ENCODE measurements around the gene F2R. TPM values are rescaled to one million over a fixed set of nuclear protein-coding genes. Genes with fewer than 3 reads are reported as not detected.

The F2R gene
- total RNA-seq, 1 experiment from 2014 or later, result 6.3 TPM

GRCh38 chr5:76723266-76723665 lies 7.3 kb downstream of the F2R start:
- TF ChIP-seq CTCF (IDR thresholded peaks at IDR 0.05; ENCODE audit: insufficient read depth in 1 of 2, low read depth in 1 of 2, low read length in 1 of 2, severe bottlenecking in 1 of 2, unreplicated experiment in 1 of 2), result no peak
- H3K4me1 ChIP-seq, result no peaks in the 10 kb centered on the region
- H3K4me3 ChIP-seq (ENCODE audit: low read depth, low read length), result no peak overlapping the region
- CTCF ChIA-PET, result no interaction called here
- Mint-ChIP-seq H3K27me3 (ENCODE audit: insufficient read depth, unreplicated experiment) (no peaks in the 10 kb centered on the region), H3K36me3 (ENCODE audit: insufficient read depth, unreplicated experiment) (no peaks in the 10 kb centered on the region), H3K27ac (ENCODE audit: unreplicated experiment) (no peak overlapping the region), H3K9me3 (ENCODE audit: unreplicated experiment) (peaks cover 5% of the 10 kb centered on the region), H3K4me3 (ENCODE audit: unreplicated experiment) (no peak overlapping the region), H3K4me1 (ENCODE audit: low read depth, unreplicated experiment) (peaks cover 8% of the 10 kb centered on the region)
- H3K27me3 ChIP-seq (replicated peaks; ENCODE audit: control insufficient read depth, insufficient read depth, low read length), result no peaks in the 10 kb centered on the region
- no peak for DNase-seq
- BruUV-seq (replicated peaks), result no TSS peak
- intact Hi-C loops (cut with micrococcal nuclease; ENCODE audit: unreplicated experiment), result no loop called here
- H3K36me3 ChIP-seq (ENCODE audit: control insufficient read depth, insufficient read depth, low read length), result no peaks in the 10 kb centered on the region
- POLR2A ChIA-PET, result no interaction called here
- peaks cover 4% of the 10 kb centered on the region; the same call in 1 of the 2 replicates for H3K9me3 ChIP-seq

- Mint-ChIP-seq H3K9me3 (ENCODE audit: unreplicated experiment) (peaks cover 12% of the 10 kb centered on the region), H3K36me3 (ENCODE audit: insufficient read depth, unreplicated experiment) (no peaks in the 10 kb centered on the region)
- CTCF ChIA-PET, result no interaction called here
Observed at GRCh38 chr5:76723906-76724305, 8.0 kb downstream of the F2R start.

GRCh38 chr5:76724871-76725270 lies 8.9 kb downstream of the F2R start:
- intact Hi-C loops (cut with micrococcal nuclease; ENCODE audit: unreplicated experiment), result no loop called here
- no peak for TF ChIP-seq CTCF (IDR thresholded peaks at IDR 0.05; ENCODE audit: insufficient read depth in 1 of 2, low read depth in 1 of 2, low read length in 1 of 2, severe bottlenecking in 1 of 2, unreplicated experiment in 1 of 2)
- CTCF ChIA-PET, result no interaction called here

More at GRCh38 chr5:76723906-76724305, 8.0 kb downstream of the F2R start:
- Histone ChIP-seq H3K9me3 (peaks cover 5% of the 10 kb centered on the region), H3K27me3 (replicated peaks; ENCODE audit: control insufficient read depth, insufficient read depth, low read length) (no peaks in the 10 kb centered on the region), H3K36me3 (ENCODE audit: control insufficient read depth, insufficient read depth, low read length) (no peaks in the 10 kb centered on the region), H3K4me3 (ENCODE audit: low read depth, low read length) (no peak overlapping the region), H3K4me1 (no peaks in the 10 kb centered on the region)
- DNase-seq, result no peak
- Mint-ChIP-seq H3K27me3 (ENCODE audit: insufficient read depth, unreplicated experiment) (no peaks in the 10 kb centered on the region), H3K4me1 (ENCODE audit: low read depth, unreplicated experiment) (peaks cover 8% of the 10 kb centered on the region), H3K27ac (ENCODE audit: unreplicated experiment) (no peak overlapping the region), H3K4me3 (ENCODE audit: unreplicated experiment) (no peak overlapping the region)
- intact Hi-C loops (cut with micrococcal nuclease; ENCODE audit: unreplicated experiment), result no loop called here
- TF ChIP-seq CTCF (IDR thresholded peaks at IDR 0.05; ENCODE audit: insufficient read depth in 1 of 2, low read depth in 1 of 2, low read length in 1 of 2, severe bottlenecking in 1 of 2, unreplicated experiment in 1 of 2), result no peak
- POLR2A ChIA-PET, result no interaction called here
- no TSS peak for BruUV-seq (replicated peaks)

More at GRCh38 chr5:76724871-76725270, 8.9 kb downstream of the F2R start:
- no peaks in the 10 kb centered on the region for H3K4me1 ChIP-seq
- no peak overlapping the region for H3K4me3 Mint-ChIP-seq (ENCODE audit: unreplicated experiment)
- no peaks in the 10 kb centered on the region for H3K27me3 ChIP-seq (replicated peaks; ENCODE audit: control insufficient read depth, insufficient read depth, low read length)
- H3K9me3 ChIP-seq, result peaks cover 15% of the 10 kb centered on the region
- peaks cover 21% of the 10 kb centered on the region for H3K9me3 Mint-ChIP-seq (ENCODE audit: unreplicated experiment)
- POLR2A ChIA-PET, result no interaction called here
- H3K4me1 Mint-ChIP-seq (ENCODE audit: low read depth, unreplicated experiment), result peaks cover 8% of the 10 kb centered on the region
- no peak overlapping the region for H3K27ac Mint-ChIP-seq (ENCODE audit: unreplicated experiment)
- BruUV-seq (replicated peaks), result no TSS peak
- H3K36me3 ChIP-seq (ENCODE audit: control insufficient read depth, insufficient read depth, low read length), result no peaks in the 10 kb centered on the region
- H3K27me3 Mint-ChIP-seq (ENCODE audit: insufficient read depth, unreplicated experiment), result no peaks in the 10 kb centered on the region
- no peak overlapping the region for H3K4me3 ChIP-seq (ENCODE audit: low read depth, low read length)
- H3K36me3 Mint-ChIP-seq (ENCODE audit: insufficient read depth, unreplicated experiment), result no peaks in the 10 kb centered on the region
- DNase-seq, result no peak
